ENCODE measurements around the gene DDX56. TPM values are rescaled to one million over a fixed set of nuclear protein-coding genes. Genes with fewer than 3 reads are reported as not detected.

DDX56 gene
- total RNA-seq, 1 experiment from 2014 or later = 154 TPM

GRCh38 chr7:44590910-44591309 is 17.2 kb upstream of the DDX56 start:
- H3K4me3 ChIP-seq (ENCODE audit: low read depth, low read length) = no peak overlapping the region
- CTCF ChIA-PET = interaction anchor here (0.7 kb wide), 1 partner anchor 545 kb away, joined by 3 read pairs; no protein-coding TSS in a partner anchor
- Mint-ChIP-seq H3K36me3 (ENCODE audit: insufficient read depth, unreplicated experiment) (no peaks in the 10 kb centered on the region), H3K4me1 (ENCODE audit: low read depth, unreplicated experiment) (peaks cover 5% of the 10 kb centered on the region), H3K9me3 (ENCODE audit: unreplicated experiment) (no peaks in the 10 kb centered on the region), H3K4me3 (ENCODE audit: unreplicated experiment) (no peak overlapping the region), H3K27me3 (ENCODE audit: insufficient read depth, unreplicated experiment) (peaks cover 3% of the 10 kb centered on the region), H3K27ac (ENCODE audit: unreplicated experiment) (no peak overlapping the region)
- no peaks in the 10 kb centered on the region for H3K27me3 ChIP-seq (replicated peaks; ENCODE audit: control insufficient read depth, insufficient read depth, low read length)
- H3K36me3 ChIP-seq (ENCODE audit: control insufficient read depth, insufficient read depth, low read length) = no peaks in the 10 kb centered on the region
- no peak for DNase-seq
- TF ChIP-seq CTCF (IDR thresholded peaks at IDR 0.05; ENCODE audit: insufficient read depth in 1 of 2, low read depth in 1 of 2, low read length in 1 of 2, severe bottlenecking in 1 of 2, unreplicated experiment in 1 of 2) = no peak
- intact Hi-C loops (cut with micrococcal nuclease; ENCODE audit: unreplicated experiment) = no loop called here
- POLR2A ChIA-PET = no interaction called here
- H3K9me3 ChIP-seq = no peaks in the 10 kb centered on the region
- no TSS peak for BruUV-seq (replicated peaks)
- no peaks in the 10 kb centered on the region for H3K4me1 ChIP-seq

- peaks cover 1% of the 10 kb centered on the region for H3K27me3 Mint-ChIP-seq (ENCODE audit: insufficient read depth, unreplicated experiment)
- Histone ChIP-seq H3K27me3 (replicated peaks; ENCODE audit: control insufficient read depth, insufficient read depth, low read length) (no peaks in the 10 kb centered on the region), H3K4me1 (0 out of 2 replicates have a peak, but pooled peaks cover 1% of the 10 kb centered on the region), H3K4me3 (ENCODE audit: low read depth, low read length) (no peak overlapping the region), H3K36me3 (ENCODE audit: control insufficient read depth, insufficient read depth, low read length) (no peaks in the 10 kb centered on the region), H3K9me3 (no peaks in the 10 kb centered on the region)
- no peaks in the 10 kb centered on the region for H3K36me3 Mint-ChIP-seq (ENCODE audit: insufficient read depth, unreplicated experiment)
- H3K4me3 Mint-ChIP-seq (ENCODE audit: unreplicated experiment) = no peak overlapping the region
- ChIA-PET POLR2A (no interaction called here), CTCF (no interaction called here)
- peak in 1 of 2 experiments; percentile 66 for DNase-seq
- peak overlapping the region; percentile 55 for H3K27ac Mint-ChIP-seq (ENCODE audit: unreplicated experiment)
- H3K4me1 Mint-ChIP-seq (ENCODE audit: low read depth, unreplicated experiment) = peaks cover 5% of the 10 kb centered on the region
- BruUV-seq (replicated peaks) = no TSS peak
- TF ChIP-seq CTCF (IDR thresholded peaks at IDR 0.05; ENCODE audit: insufficient read depth in 1 of 2, low read depth in 1 of 2, low read length in 1 of 2, severe bottlenecking in 1 of 2, unreplicated experiment in 1 of 2) = peak; percentile 60 to 68
- no peaks in the 10 kb centered on the region for H3K9me3 Mint-ChIP-seq (ENCODE audit: unreplicated experiment)
- intact Hi-C loops (cut with micrococcal nuclease; ENCODE audit: unreplicated experiment) = loop anchor here (1.0 to 10.0 kb wide), 3 partner anchors 259 to 548 kb away; no protein-coding TSS in a partner anchor
Observed at GRCh38 chr7:44587843-44588711, 14.4 kb upstream of the DDX56 start.

GRCh38 chr7:44583146-44583865 is 9.6 kb upstream of the DDX56 start:
- no peaks in the 10 kb centered on the region for H3K36me3 ChIP-seq (ENCODE audit: control insufficient read depth, insufficient read depth, low read length)
- no peaks in the 10 kb centered on the region for H3K9me3 Mint-ChIP-seq (ENCODE audit: unreplicated experiment)
- no peaks in the 10 kb centered on the region for H3K27me3 ChIP-seq (replicated peaks; ENCODE audit: control insufficient read depth, insufficient read depth, low read length)
- no peak for TF ChIP-seq CTCF (IDR thresholded peaks at IDR 0.05; ENCODE audit: insufficient read depth in 1 of 2, low read depth in 1 of 2, low read length in 1 of 2, severe bottlenecking in 1 of 2, unreplicated experiment in 1 of 2)
- BruUV-seq (replicated peaks) = no TSS peak
- no peaks in the 10 kb centered on the region for H3K9me3 ChIP-seq
- intact Hi-C loops (cut with micrococcal nuclease; ENCODE audit: unreplicated experiment) = loop anchor here (2.0 to 10.0 kb wide), 3 partner anchors 164 to 401 kb away; partner anchors contain the start of genes H2AZ2 and ZMIZ2
- peak overlapping the region; percentile 96 for H3K27ac Mint-ChIP-seq (ENCODE audit: unreplicated experiment)
- ChIA-PET POLR2A (interaction anchor here (0.9 to 2.1 kb wide), 5 partner anchors 9 to 215 kb away, joined by 3 to 26 read pairs (median 7); partner anchors contain the start of genes DDX56 and OGDH), CTCF (no interaction called here)
- H3K4me1 ChIP-seq = peaks cover 13% of the 10 kb centered on the region
- H3K4me3 ChIP-seq (ENCODE audit: low read depth, low read length) = peak overlapping the region; percentile 37
- no peaks in the 10 kb centered on the region for H3K27me3 Mint-ChIP-seq (ENCODE audit: insufficient read depth, unreplicated experiment)
- no peak for DNase-seq
- peaks cover 10% of the 10 kb centered on the region for H3K4me1 Mint-ChIP-seq (ENCODE audit: low read depth, unreplicated experiment)
- peak overlapping the region; percentile 86 for H3K4me3 Mint-ChIP-seq (ENCODE audit: unreplicated experiment)
- peaks cover 46% of the 10 kb centered on the region for H3K36me3 Mint-ChIP-seq (ENCODE audit: insufficient read depth, unreplicated experiment)
